Lower leg skin (tissue), 3 donors: ENCODE measurements around the gene FASTK.

ENCODE experiments used
- POLR2A ChIP-seq, 2 donors: fragments of 450-650 bp; IDR thresholded peaks; one replicate each; pipeline ENCODE4 v1.6.1; 2016 to 2017; ENCODE audit warnings: antibody characterized with exemption in 2 of 2, mild to moderate bottlenecking in 1 of 2, moderate library complexity in 1 of 2
- TF ChIP-seq, protein P1 (sequence below), 3 donors: fragments of 450-650 bp; IDR thresholded peaks; one replicate each; pipeline ENCODE4 v1.5.1; 2016; ENCODE audit warnings: antibody characterized with exemption in 3 of 3, mild to moderate bottlenecking in 3 of 3, moderate library complexity in 2 of 3

GRCh38 chr7:151028131-151028947 is 52.3 kb downstream of the FASTK start, which contains the start of gene ABCB8:
- TF ChIP-seq, protein P1, sequence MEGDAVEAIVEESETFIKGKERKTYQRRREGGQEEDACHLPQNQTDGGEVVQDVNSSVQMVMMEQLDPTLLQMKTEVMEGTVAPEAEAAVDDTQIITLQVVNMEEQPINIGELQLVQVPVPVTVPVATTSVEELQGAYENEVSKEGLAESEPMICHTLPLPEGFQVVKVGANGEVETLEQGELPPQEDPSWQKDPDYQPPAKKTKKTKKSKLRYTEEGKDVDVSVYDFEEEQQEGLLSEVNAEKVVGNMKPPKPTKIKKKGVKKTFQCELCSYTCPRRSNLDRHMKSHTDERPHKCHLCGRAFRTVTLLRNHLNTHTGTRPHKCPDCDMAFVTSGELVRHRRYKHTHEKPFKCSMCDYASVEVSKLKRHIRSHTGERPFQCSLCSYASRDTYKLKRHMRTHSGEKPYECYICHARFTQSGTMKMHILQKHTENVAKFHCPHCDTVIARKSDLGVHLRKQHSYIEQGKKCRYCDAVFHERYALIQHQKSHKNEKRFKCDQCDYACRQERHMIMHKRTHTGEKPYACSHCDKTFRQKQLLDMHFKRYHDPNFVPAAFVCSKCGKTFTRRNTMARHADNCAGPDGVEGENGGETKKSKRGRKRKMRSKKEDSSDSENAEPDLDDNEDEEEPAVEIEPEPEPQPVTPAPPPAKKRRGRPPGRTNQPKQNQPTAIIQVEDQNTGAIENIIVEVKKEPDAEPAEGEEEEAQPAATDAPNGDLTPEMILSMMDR (IDR thresholded peaks at IDR 0.05): peak in 1 of 3 donors; percentile 10
- no peak for TF ChIP-seq POLR2A (IDR thresholded peaks at IDR 0.05)
